Regular cardiac myocyte (primary cell): ENCODE measurements around the gene SUCNR1. TPM values are rescaled to one million over a fixed set of nuclear protein-coding genes. Genes with fewer than 3 reads are reported as not detected.

Source experiments
- total RNA-seq: library from RNA; depleted of rRNA; stranded (reverse); fragments of >200 nt; gene quantifications from 2 replicates; pipeline ENCODE4 v1.2.3, GENCODE V29; 2014

Gene SUCNR1
- total RNA-seq: 6.5 and 6.7 TPM in 2 replicates

DNA sequence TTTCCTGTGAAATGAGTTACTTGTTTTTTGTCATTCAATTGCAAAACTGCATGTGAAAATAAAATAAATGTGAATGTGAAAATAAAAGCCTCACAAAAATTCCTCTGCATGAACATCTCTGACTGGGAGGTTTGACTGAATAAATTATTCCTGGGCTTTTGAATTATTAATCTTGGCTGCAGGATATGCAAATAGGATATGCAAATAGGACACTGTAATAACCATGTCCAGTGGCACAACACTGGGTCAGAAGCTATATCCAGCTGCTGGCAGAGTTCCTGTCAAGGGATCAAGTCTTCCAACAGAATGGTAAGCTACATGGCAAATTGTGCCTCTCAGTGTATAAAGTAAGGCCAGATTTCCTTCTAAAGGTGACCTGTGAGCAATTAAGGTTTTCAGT is at the start of gene SUCNR1:
Gene SUCNR1 (plus strand): TSS at position 246 of the 400 bp plus-strand sequence. CDS start 6,250 bp downstream, outside the sequence.

Other genes starting within 250 kb of the SUCNR1 start
- gene AADACL2, start 139.7 kb upstream of the SUCNR1 start, total RNA-seq: not detected in 2 replicates
- 1.9 and 7.0 TPM in 2 replicates for gene AADAC, start 59.5 kb upstream of the SUCNR1 start, total RNA-seq